Measurements from ENCODE around the gene PELI3. TPM values are rescaled to one million over a fixed set of nuclear protein-coding genes. Genes with fewer than 3 reads are reported as not detected.

The PELI3 gene
- total RNA-seq = 13.6 and 18.8 TPM in 2 replicates

GRCh38 chr11:66466225-66467033 is at the start of gene PELI3:
PELI3 (plus strand) TSS chr11:66466905; CDS start chr11:66468129, 1,224 bp downstream.

GRCh38 chr11:66420671-66421476 is 45.8 kb upstream of the PELI3 start, which contains the start of gene NPAS4:
NPAS4 (plus strand) TSS chr11:66421035; CDS start chr11:66421180, 145 bp downstream.

GRCh38 chr11:66438504-66439466 is 27.9 kb upstream of the PELI3 start, which contains the start of gene MRPL11:
MRPL11 (minus strand) TSS chr11:66438848; CDS start chr11:66438754, 94 bp downstream.

GRCh38 chr11:66480117-66480938 is 13.6 kb downstream of the PELI3 start, which contains the start of gene DPP3:
DPP3 (plus strand) TSS chr11:66480434; CDS start chr11:66482201, 1,767 bp downstream.

GRCh38 chr11:66510271-66510989 is 43.7 kb downstream of the PELI3 start, which contains the start of gene BBS1:
BBS1 (plus strand) TSS chr11:66510635; CDS start chr11:66510660, 25 bp downstream.

Other genes with a start within 250 kb of the PELI3 start
- gene KLC2, start 209.2 kb upstream of the PELI3 start, total RNA-seq = 14.2 and 16.7 TPM in 2 replicates
- 49.6 and 64.0 TPM in 2 replicates for gene RAB1B, start 198.3 kb upstream of the PELI3 start, total RNA-seq
- 0.17 TPM in 1 of 2 replicates, not detected in the other for gene CNIH2, start 188.7 kb upstream of the PELI3 start, total RNA-seq
- 164 and 174 TPM in 2 replicates for gene YIF1A, start 177.8 kb upstream of the PELI3 start, total RNA-seq
- gene TMEM151A, start 175.0 kb upstream of the PELI3 start, total RNA-seq = 0.09 and 0.16 TPM in 2 replicates
- gene CD248, start 149.9 kb upstream of the PELI3 start, total RNA-seq = 168 and 193 TPM in 2 replicates
- 15.4 and 28.7 TPM in 2 replicates for gene RIN1, start 130.5 kb upstream of the PELI3 start, total RNA-seq
- gene BRMS1, start 121.8 kb upstream of the PELI3 start, total RNA-seq = 44.8 and 49.3 TPM in 2 replicates
- gene B4GAT1, start 119.3 kb upstream of the PELI3 start, total RNA-seq = 24.6 and 41.6 TPM in 2 replicates
- 0.17 and 0.47 TPM in 2 replicates for gene SLC29A2, start 95.1 kb upstream of the PELI3 start, total RNA-seq
- not detected in 2 replicates for gene NPAS4, start 45.9 kb upstream of the PELI3 start, total RNA-seq
- 27.6 and 34.5 TPM in 2 replicates for gene MRPL11, start 28.1 kb upstream of the PELI3 start, total RNA-seq
- 31.9 and 42.6 TPM in 2 replicates for gene DPP3, start 13.5 kb downstream of the PELI3 start, total RNA-seq
- 21.9 and 36.9 TPM in 2 replicates for gene BBS1, start 43.7 kb downstream of the PELI3 start, total RNA-seq
- gene ZDHHC24, start 79.1 kb downstream of the PELI3 start, total RNA-seq = 8.0 and 10.1 TPM in 2 replicates
- 0.17 and 0.32 TPM in 2 replicates for gene ACTN3, start 80.0 kb downstream of the PELI3 start, total RNA-seq
- gene CTSF, start 101.7 kb downstream of the PELI3 start, total RNA-seq = 28.1 and 42.4 TPM in 2 replicates
- 0.26 and 0.32 TPM in 2 replicates for gene CCDC87, start 126.2 kb downstream of the PELI3 start, total RNA-seq
- 72.0 and 81.9 TPM in 2 replicates for gene CCS, start 126.3 kb downstream of the PELI3 start, total RNA-seq
- gene RBM14, start 149.7 kb downstream of the PELI3 start, total RNA-seq = 16.2 and 17.3 TPM in 2 replicates
- 118 and 174 TPM in 2 replicates for gene RBM4, start 171.8 kb downstream of the PELI3 start, total RNA-seq
- gene RBM4B, start 211.0 kb downstream of the PELI3 start, total RNA-seq = 29.3 and 60.4 TPM in 2 replicates

All from bronchial smooth muscle cell (primary cell).